IPS-15b (cell line): ENCODE results near the gene SREBF1.

ENCODE experiments used
- H3K27me3 ChIP-seq: one replicate; pipeline ENCODE4 v1.6.1; 2013; ENCODE audit warnings: low read length; ENCODE audit not compliant: control insufficient read depth, insufficient read depth
- H3K36me3 ChIP-seq: one replicate; pipeline ENCODE4 v1.6.1; 2013; ENCODE audit warnings: low read length; ENCODE audit not compliant: control insufficient read depth, insufficient read depth
- H3K4me1 ChIP-seq: one replicate; pipeline ENCODE4 v1.6.1; 2013; ENCODE audit warnings: mild to moderate bottlenecking, low read length; ENCODE audit not compliant: control insufficient read depth, insufficient read depth
- H3K4me3 ChIP-seq: one replicate; pipeline ENCODE4 v1.5.1; 2013; ENCODE audit warnings: low read depth, low read length
- H3K9ac ChIP-seq: one replicate; pipeline ENCODE4 v1.6.1; 2013; ENCODE audit warnings: low read depth, mild to moderate bottlenecking, low read length
- H3K9me3 ChIP-seq: one replicate; pipeline ENCODE4 v1.6.1; 2013; ENCODE audit warnings: mild to moderate bottlenecking, low read length; ENCODE audit not compliant: control insufficient read depth, insufficient read depth

SREBF1 gene

DNA sequence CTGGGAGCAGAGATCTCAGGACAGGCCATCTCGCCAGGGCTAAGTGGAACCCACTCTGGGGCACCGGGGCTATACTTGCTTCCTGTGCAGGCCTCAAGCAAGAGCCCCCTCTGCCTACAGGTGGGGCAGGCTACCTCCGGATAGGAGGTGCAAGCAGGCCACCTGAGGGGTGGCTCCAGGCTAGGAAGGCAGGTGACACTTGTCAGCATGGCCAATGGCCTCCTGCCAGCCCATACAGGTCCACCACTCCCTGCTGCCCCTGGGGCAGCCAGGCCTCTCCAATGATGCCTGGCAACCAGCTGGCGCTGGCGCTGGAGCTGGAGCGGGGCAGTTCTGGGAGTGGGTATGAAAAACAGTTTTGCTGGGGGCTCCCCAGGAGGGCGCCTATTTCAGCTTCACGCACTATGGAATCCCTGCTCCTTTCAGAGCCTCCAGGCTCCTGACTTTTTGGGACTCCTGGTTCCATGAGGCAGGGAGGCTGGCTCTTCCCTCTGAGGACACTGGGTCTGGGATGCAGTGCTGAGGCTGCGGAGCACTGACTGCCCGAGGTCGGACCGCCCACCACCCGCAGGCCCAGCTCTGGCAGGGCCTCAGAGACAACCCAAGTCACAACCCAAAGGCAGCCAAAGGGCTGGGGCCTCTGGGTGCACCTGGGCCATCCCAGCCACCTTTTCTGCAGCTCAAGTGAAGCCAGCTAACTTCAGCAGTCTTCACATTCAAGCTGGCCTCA is 8.4 kb upstream of the SREBF1 start:
- no peaks in the 10 kb centered on the region for H3K9me3 ChIP-seq
- peaks cover 9% of the 10 kb centered on the region for H3K4me1 ChIP-seq
- H3K4me3 ChIP-seq, result no peak overlapping the region
- no peaks in the 10 kb centered on the region for H3K36me3 ChIP-seq
- H3K27me3 ChIP-seq, result no peaks in the 10 kb centered on the region
- H3K9ac ChIP-seq, result no peak overlapping the region

DNA sequence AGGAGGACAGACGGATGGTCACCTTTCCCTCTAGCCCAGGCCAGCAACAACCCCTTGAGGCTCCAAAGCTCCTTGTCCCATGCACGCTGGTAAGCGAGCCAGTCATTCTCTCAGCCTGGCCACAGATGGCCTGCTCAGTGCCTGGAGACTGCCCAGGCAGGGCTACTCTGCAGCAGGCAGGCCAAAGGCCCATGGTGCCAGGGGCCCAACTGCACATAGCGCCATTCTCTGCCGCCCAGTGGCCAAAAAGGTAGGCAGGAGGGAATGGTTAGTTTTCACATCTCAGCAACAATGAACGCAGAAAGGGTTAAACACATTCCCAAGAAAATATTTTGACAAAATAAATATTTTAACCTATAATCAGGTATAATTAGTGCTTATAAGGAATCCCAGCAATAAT is 7.7 kb upstream of the SREBF1 start:
- H3K36me3 ChIP-seq, result no peaks in the 10 kb centered on the region
- no peak overlapping the region for H3K9ac ChIP-seq
- peaks cover 10% of the 10 kb centered on the region for H3K4me1 ChIP-seq
- no peaks in the 10 kb centered on the region for H3K9me3 ChIP-seq
- no peak overlapping the region for H3K4me3 ChIP-seq
- no peaks in the 10 kb centered on the region for H3K27me3 ChIP-seq

DNA sequence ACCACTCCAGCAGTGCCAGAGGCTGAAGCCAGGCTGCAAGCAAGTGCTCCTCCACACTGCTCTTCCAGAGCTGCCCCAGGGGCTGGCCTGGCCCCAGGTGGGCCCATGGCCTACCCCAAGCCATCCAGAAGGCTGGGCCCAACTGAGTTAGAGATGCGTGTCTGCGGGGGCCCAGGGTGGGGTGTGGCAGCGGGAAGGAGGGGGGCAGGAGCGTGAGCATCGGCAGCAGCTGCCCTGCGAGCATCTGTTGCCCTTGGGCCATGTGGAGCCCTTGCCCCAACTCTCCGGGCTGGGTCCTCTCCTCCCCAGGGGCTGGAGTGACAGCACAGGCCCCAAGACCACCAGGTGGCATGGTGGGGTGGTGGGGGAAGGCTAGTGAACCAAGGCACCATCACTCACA is 7.3 kb upstream of the SREBF1 start:
- Histone ChIP-seq H3K9ac (peak overlapping the region; percentile 24), H3K4me1 (peaks cover 14% of the 10 kb centered on the region)

DNA sequence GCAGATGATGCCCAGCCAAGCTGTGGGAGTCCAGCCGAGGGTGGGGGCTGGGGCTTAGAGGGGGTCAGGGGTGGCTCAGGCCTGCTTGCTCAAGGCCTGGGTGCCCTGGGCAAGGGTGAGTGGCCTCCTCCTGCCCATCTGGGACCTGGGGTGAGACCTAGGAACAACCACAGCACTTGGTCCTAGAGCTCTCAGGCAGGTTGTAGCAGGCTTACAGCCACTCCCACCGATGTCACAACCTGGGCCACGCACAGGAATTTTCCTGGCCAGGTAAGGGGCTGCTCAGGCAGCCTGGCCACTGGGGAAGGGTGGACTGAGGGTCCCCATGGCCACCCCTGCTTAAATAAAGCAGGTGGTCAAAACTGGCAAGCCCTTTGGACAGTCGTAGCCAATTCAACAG is 6.3 kb upstream of the SREBF1 start:
- Histone ChIP-seq H3K9ac (no peak overlapping the region), H3K4me3 (no peak overlapping the region), H3K27me3 (no peaks in the 10 kb centered on the region), H3K4me1 (peaks cover 16% of the 10 kb centered on the region), H3K36me3 (no peaks in the 10 kb centered on the region), H3K9me3 (no peaks in the 10 kb centered on the region)

More for the DNA sequence above, 7.3 kb upstream of the SREBF1 start:
- H3K36me3 ChIP-seq, result no peaks in the 10 kb centered on the region
- H3K9me3 ChIP-seq, result no peaks in the 10 kb centered on the region
- H3K27me3 ChIP-seq, result no peaks in the 10 kb centered on the region
- H3K4me3 ChIP-seq, result no peak overlapping the region

GRCh38 chr17:17842111-17842876 is 5.5 kb upstream of the SREBF1 start:
- Histone ChIP-seq H3K27me3 (no peaks in the 10 kb centered on the region), H3K9me3 (no peaks in the 10 kb centered on the region), H3K4me3 (no peak overlapping the region), H3K36me3 (no peaks in the 10 kb centered on the region), H3K4me1 (peaks cover 24% of the 10 kb centered on the region), H3K9ac (no peak overlapping the region)

DNA sequence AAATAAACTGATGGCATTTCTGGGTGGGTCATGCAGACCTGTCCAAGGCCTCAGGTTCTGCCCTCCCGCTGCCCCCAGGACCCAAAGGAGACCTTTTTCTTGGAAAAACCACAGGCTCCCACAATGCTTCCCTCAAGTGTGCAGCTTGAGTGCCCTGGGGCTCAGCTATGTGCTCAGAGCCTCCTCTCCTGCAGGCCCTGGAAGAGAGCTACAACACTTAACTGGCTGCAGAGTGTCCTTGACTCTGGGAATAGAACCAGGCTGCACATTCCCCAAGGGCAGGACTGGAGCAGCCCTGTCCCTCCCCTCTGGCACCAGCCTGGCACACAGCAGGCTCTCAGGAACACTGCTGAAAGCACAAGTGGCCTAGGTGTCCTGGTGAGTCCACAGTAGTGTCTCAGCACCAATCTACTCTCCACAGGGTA is 4.8 kb upstream of the SREBF1 start:
- no peak overlapping the region for H3K4me3 ChIP-seq
- no peaks in the 10 kb centered on the region for H3K9me3 ChIP-seq
- H3K36me3 ChIP-seq, result no peaks in the 10 kb centered on the region
- peaks cover 27% of the 10 kb centered on the region for H3K4me1 ChIP-seq
- H3K9ac ChIP-seq, result no peak overlapping the region
- no peaks in the 10 kb centered on the region for H3K27me3 ChIP-seq

- H3K27me3 ChIP-seq, result no peaks in the 10 kb centered on the region
- peaks cover 27% of the 10 kb centered on the region for H3K4me1 ChIP-seq
- H3K9ac ChIP-seq, result no peak overlapping the region
- H3K9me3 ChIP-seq, result no peaks in the 10 kb centered on the region
- H3K36me3 ChIP-seq, result no peaks in the 10 kb centered on the region
- peak overlapping the region; percentile 49 for H3K4me3 ChIP-seq
These were observed 4.2 kb upstream of the SREBF1 start for GRCh38 chr17:17840751-17841591.

DNA sequence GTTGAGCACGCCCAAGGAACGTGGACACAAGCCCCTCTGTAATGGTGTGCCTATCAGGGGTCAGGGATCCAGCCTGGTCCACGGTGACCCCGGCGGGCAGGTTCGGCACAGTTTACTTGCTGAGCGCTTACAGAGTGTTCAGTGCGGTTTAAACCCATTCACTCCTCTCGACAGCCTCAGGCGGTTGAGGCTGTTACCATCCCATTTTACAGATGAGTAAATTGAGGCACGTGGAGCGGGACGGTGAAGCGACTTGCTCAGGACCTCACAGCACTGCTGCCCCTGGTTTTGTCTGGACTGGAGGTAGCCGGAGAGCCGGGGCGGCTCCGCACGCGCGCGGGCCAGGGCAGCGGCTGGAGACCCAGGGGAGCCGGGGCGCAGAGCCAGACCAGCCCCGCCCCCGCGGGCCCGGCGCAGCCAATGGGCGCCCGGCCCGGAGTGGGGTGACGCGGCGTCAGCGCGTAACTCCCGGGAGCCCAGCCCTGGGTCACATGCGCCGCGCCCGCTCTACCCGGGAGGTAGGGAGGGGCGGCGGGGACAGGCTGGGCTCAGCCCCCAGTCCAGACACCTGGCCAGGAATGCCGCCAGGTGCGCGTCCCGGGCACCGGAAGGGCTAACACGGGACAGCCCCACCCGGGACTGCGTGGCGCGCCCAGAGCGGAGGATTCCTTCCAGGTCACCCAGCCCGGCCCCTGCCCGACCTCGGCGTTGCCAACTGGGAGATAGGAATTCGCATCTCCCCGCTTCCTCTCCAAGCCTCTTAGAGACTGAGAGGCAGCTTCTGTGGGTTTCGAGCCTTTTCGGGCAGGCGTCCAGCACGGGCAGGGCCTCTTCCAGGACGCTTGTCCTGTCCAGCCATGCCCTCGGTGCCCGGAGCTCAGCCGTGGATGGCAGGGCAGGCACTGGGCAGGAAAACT is 3.3 kb upstream of the SREBF1 start:
- peaks cover 34% of the 10 kb centered on the region for H3K4me1 ChIP-seq

GRCh38 chr17:17837966-17838962 is 1.5 kb upstream of the SREBF1 start:
- peaks cover 34% of the 10 kb centered on the region for H3K4me1 ChIP-seq
- peak overlapping the region; percentile 30 for H3K4me3 ChIP-seq
- H3K36me3 ChIP-seq, result no peaks in the 10 kb centered on the region
- peak overlapping the region; percentile 65 for H3K9ac ChIP-seq
- H3K27me3 ChIP-seq, result no peaks in the 10 kb centered on the region
- H3K9me3 ChIP-seq, result no peaks in the 10 kb centered on the region

More for the DNA sequence above, 3.3 kb upstream of the SREBF1 start:
- no peaks in the 10 kb centered on the region for H3K27me3 ChIP-seq
- no peaks in the 10 kb centered on the region for H3K36me3 ChIP-seq
- no peaks in the 10 kb centered on the region for H3K9me3 ChIP-seq
- peak overlapping the region; percentile 69 for H3K4me3 ChIP-seq
- H3K9ac ChIP-seq, result peak overlapping the region; percentile 88

GRCh38 chr17:17837380-17837821 is 615 bp upstream of the SREBF1 start:
- Histone ChIP-seq H3K36me3 (no peaks in the 10 kb centered on the region), H3K9ac (peak overlapping the region; percentile 65), H3K4me1 (peaks cover 34% of the 10 kb centered on the region), H3K4me3 (peak overlapping the region; percentile 79), H3K9me3 (no peaks in the 10 kb centered on the region), H3K27me3 (no peaks in the 10 kb centered on the region)
